ENCODE measurements around the gene CYBC1. TPM values are rescaled to one million over a fixed set of nuclear protein-coding genes. Genes with fewer than 3 reads are reported as not detected.

The CYBC1 gene
- total and polyA plus RNA-seq, 9 donors: 34.0 to 101 (median 58.6) TPM

- DNase-seq: peak in 1 of 5 donors; percentile 39
- no peak for TF ChIP-seq EP300 (IDR thresholded peaks at IDR 0.05)
- TF ChIP-seq, protein P1, sequence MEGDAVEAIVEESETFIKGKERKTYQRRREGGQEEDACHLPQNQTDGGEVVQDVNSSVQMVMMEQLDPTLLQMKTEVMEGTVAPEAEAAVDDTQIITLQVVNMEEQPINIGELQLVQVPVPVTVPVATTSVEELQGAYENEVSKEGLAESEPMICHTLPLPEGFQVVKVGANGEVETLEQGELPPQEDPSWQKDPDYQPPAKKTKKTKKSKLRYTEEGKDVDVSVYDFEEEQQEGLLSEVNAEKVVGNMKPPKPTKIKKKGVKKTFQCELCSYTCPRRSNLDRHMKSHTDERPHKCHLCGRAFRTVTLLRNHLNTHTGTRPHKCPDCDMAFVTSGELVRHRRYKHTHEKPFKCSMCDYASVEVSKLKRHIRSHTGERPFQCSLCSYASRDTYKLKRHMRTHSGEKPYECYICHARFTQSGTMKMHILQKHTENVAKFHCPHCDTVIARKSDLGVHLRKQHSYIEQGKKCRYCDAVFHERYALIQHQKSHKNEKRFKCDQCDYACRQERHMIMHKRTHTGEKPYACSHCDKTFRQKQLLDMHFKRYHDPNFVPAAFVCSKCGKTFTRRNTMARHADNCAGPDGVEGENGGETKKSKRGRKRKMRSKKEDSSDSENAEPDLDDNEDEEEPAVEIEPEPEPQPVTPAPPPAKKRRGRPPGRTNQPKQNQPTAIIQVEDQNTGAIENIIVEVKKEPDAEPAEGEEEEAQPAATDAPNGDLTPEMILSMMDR (IDR thresholded peaks at IDR 0.05): no peak
- no peak for TF ChIP-seq POLR2A (IDR thresholded peaks at IDR 0.05)
- Histone ChIP-seq H3K27me3 (no peaks in the 10 kb centered on the region), H3K4me1 (ENCODE audit: insufficient read depth) (peaks cover 13% of the 10 kb centered on the region), H3K4me3 (peak overlapping the region; percentile 82), H3K9me3 (no peaks in the 10 kb centered on the region), H3K27ac (peak overlapping the region; percentile 24 to 73), H3K36me3 (no peaks in the 10 kb centered on the region)
- intact Hi-C loops (cut with DNase I): no loop called here
- WGBS, 3 donors: 76 to 80% (median 77%) methylated on average over 30 of the region's 30 CpGs
Measured at GRCh38 chr17:82449131-82449882, 1.2 kb downstream of the CYBC1 start.

GRCh38 chr17:82447876-82448275 is 2.7 kb downstream of the CYBC1 start:
- Histone ChIP-seq H3K4me3 (no peak overlapping the region), H3K9me3 (no peaks in the 10 kb centered on the region), H3K4me1 (ENCODE audit: insufficient read depth) (peaks cover 20% of the 10 kb centered on the region), H3K36me3 (no peaks in the 10 kb centered on the region), H3K27me3 (no peaks in the 10 kb centered on the region), H3K27ac (no peak overlapping the region)
- intact Hi-C loops (cut with DNase I): no loop called here
- TF ChIP-seq EP300 (IDR thresholded peaks at IDR 0.05) (no peak), POLR2A (IDR thresholded peaks at IDR 0.05) (no peak)
- TF ChIP-seq, protein P1 (IDR thresholded peaks at IDR 0.05): no peak
- 90 to 91% (median 91%) methylated on average over 11 of the region's 11 CpGs for WGBS, 3 donors
- DNase-seq: no peak

DNA sequence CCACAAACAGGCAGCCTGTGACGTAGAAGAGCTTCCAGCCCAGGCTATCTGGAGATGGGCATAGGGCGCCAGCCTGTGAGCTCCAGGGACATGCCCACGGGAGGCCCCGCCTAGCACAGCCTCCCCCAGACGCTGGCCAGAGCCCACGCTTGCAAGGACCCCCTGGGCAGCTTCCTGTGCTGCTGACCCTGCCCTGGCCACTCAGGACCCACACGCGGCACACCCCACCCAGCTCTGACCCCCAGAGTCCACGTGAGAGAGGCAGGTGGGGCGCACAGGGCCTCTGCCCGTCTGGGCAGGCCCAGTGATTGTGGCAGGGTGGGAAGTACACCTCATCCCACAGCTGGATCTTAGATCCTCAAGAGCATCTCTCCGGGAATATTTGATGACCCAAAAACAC is 3.9 kb downstream of the CYBC1 start:
- intact Hi-C loops (cut with DNase I): no loop called here
- TF ChIP-seq, protein P1 (IDR thresholded peaks at IDR 0.05): no peak
- TF ChIP-seq EP300 (IDR thresholded peaks at IDR 0.05): no peak
- TF ChIP-seq POLR2A (IDR thresholded peaks at IDR 0.05): no peak
- peak in 1 of 5 donors; percentile 18 for DNase-seq
- 72 to 83% (median 79%) methylated on average over 11 to 12 of the region's 12 CpGs for WGBS, 3 donors
- Histone ChIP-seq H3K4me1 (ENCODE audit: insufficient read depth) (peaks cover 20% of the 10 kb centered on the region), H3K27me3 (no peaks in the 10 kb centered on the region), H3K36me3 (no peaks in the 10 kb centered on the region), H3K4me3 (no peak overlapping the region), H3K27ac (no peak overlapping the region), H3K9me3 (no peaks in the 10 kb centered on the region)

- 85 to 88% (median 87%) methylated on average over 15 of the region's 15 CpGs for WGBS, 3 donors
- H3K36me3 ChIP-seq: no peaks in the 10 kb centered on the region
- no peaks in the 10 kb centered on the region for H3K9me3 ChIP-seq
- intact Hi-C loops (cut with DNase I): no loop called here
- no peak overlapping the region for H3K4me3 ChIP-seq
- peaks cover 17% of the 10 kb centered on the region for H3K4me1 ChIP-seq (ENCODE audit: insufficient read depth)
- H3K27me3 ChIP-seq: no peaks in the 10 kb centered on the region
- TF ChIP-seq EP300 (IDR thresholded peaks at IDR 0.05) (no peak), POLR2A (IDR thresholded peaks at IDR 0.05) (no peak)
- TF ChIP-seq, protein P1 (IDR thresholded peaks at IDR 0.05): no peak
- no peak overlapping the region for H3K27ac ChIP-seq
- peak in 1 of 5 donors; percentile 35 for DNase-seq
Measured at GRCh38 chr17:82446124-82446523, 4.4 kb downstream of the CYBC1 start.
